WERI-Rb-1 (cell line): ENCODE measurements around the gene OAS3.
"Not testable (repeated sequence)": the region's sequence is repeated elsewhere in the genome, so short reads cannot be mapped to it uniquely, and the experiment has no call there.

Experiments
- DNase-seq: peaks from one replicate; pipeline ENCODE4 v3.0.0-alpha.2; 2020
- H3K27ac ChIP-seq: fragments of 250-450 bp; sonication (Bioruptor Pico); 2 replicates; pipeline ENCODE4 v1.5.1; 2020; ENCODE audit warnings: mild to moderate bottlenecking, moderate library complexity
- H3K27me3 ChIP-seq: fragments of 250-450 bp; sonication (Bioruptor Pico); 2 replicates; pipeline ENCODE4 v1.5.1; 2021; ENCODE audit warnings: mild to moderate bottlenecking, low read depth, moderate library complexity; ENCODE audit not compliant: insufficient read depth, severe bottlenecking
- H3K36me3 ChIP-seq: fragments of 250-450 bp; sonication (Bioruptor Pico); 2 replicates; pipeline ENCODE4 v1.5.1; 2020; ENCODE audit warnings: mild to moderate bottlenecking, moderate library complexity
- H3K4me3 ChIP-seq: 2 replicates; pipeline ENCODE4 v1.5.1; 2011; ENCODE audit warnings: low read depth, mild to moderate bottlenecking, control low read depth, low read length
- H3K9me3 ChIP-seq: fragments of 250-450 bp; sonication (Bioruptor Pico); 2 replicates; pipeline ENCODE4 v1.5.1; 2021; ENCODE audit warnings: mild to moderate bottlenecking, moderate library complexity; ENCODE audit not compliant: severe bottlenecking
- CTCF ChIP-seq: IDR thresholded peaks from 2 replicates; pipeline ENCODE4 v1.5.1; 2011; ENCODE audit warnings: low read depth, mild to moderate bottlenecking, control low read depth, inconsistent platforms, low read length

OAS3 gene

GRCh38 chr12:112947761-112948160 is 9.5 kb downstream of the OAS3 start:
- no peak for TF ChIP-seq CTCF
- Histone ChIP-seq H3K36me3 (no peaks in the 10 kb centered on the region), H3K27me3 (peaks cover 52% of the 10 kb centered on the region), H3K4me3 (no peak overlapping the region), H3K9me3 (no peaks in the 10 kb centered on the region), H3K27ac (no peak overlapping the region)
- DNase-seq, result no peak

GRCh38 chr12:112948806-112949205 is 10.5 kb downstream of the OAS3 start:
- no peak overlapping the region for H3K27ac ChIP-seq
- TF ChIP-seq CTCF, result no peak
- no peak overlapping the region for H3K4me3 ChIP-seq
- H3K27me3 ChIP-seq, result peaks cover 45% of the 10 kb centered on the region
- DNase-seq, result no peak
- no peaks in the 10 kb centered on the region for H3K36me3 ChIP-seq
- H3K9me3 ChIP-seq, result no peaks in the 10 kb centered on the region

- DNase-seq, result no peak
- H3K36me3 ChIP-seq, result no peaks in the 10 kb centered on the region
- TF ChIP-seq CTCF, result no peak
- no peak overlapping the region for H3K27ac ChIP-seq
- H3K9me3 ChIP-seq, result no peaks in the 10 kb centered on the region
- peaks cover 45% of the 10 kb centered on the region for H3K27me3 ChIP-seq
- no peak overlapping the region for H3K4me3 ChIP-seq
Observed at GRCh38 chr12:112950701-112951100, 12.4 kb downstream of the OAS3 start.

GRCh38 chr12:112957125-112957524 is 18.9 kb downstream of the OAS3 start:
- not testable (repeated sequence) for H3K4me3 ChIP-seq, H3K36me3 ChIP-seq, H3K27ac ChIP-seq, DNase-seq
- Histone ChIP-seq H3K27me3 (peaks cover 46% of the 10 kb centered on the region), H3K9me3 (peaks cover 29% of the 10 kb centered on the region)

GRCh38 chr12:112961074-112961473 is 22.8 kb downstream of the OAS3 start:
- Histone ChIP-seq H3K4me3 (no peak overlapping the region), H3K9me3 (peaks cover 29% of the 10 kb centered on the region), H3K27me3 (peaks cover 71% of the 10 kb centered on the region), H3K27ac (no peak overlapping the region), H3K36me3 (no peaks in the 10 kb centered on the region)
- no peak for TF ChIP-seq CTCF
- DNase-seq, result no peak

GRCh38 chr12:112961536-112961935 is 23.3 kb downstream of the OAS3 start:
- H3K36me3 ChIP-seq, result no peaks in the 10 kb centered on the region
- TF ChIP-seq CTCF, result no peak
- no peak overlapping the region for H3K27ac ChIP-seq
- no peak overlapping the region for H3K4me3 ChIP-seq
- H3K27me3 ChIP-seq, result peaks cover 76% of the 10 kb centered on the region
- peaks cover 29% of the 10 kb centered on the region for H3K9me3 ChIP-seq
- DNase-seq, result no peak
